Naive thymus-derived CD8-positive, alpha-beta T cell (primary cell): ENCODE data around the gene TIMM17A. TPM values are rescaled to one million over a fixed set of nuclear protein-coding genes. Genes with fewer than 3 reads are reported as not detected.
"Not testable (repeated sequence)": the region's sequence is repeated elsewhere in the genome, so short reads cannot be mapped to it uniquely, and the experiment has no call there.

ENCODE experiments used
- ATAC-seq, 2 donors: fragments of 150-1000 bp; cut with Tn5 transposase in 1 of 2; sonication (Bioruptor Pico), chemical (Tn5 transposase) in 1 of 2; 1 replicate in 1 of 2; 2 replicates in 1 of 2; pipeline ENCODE4 v1.10.0; 2021; ENCODE audit warnings: mild to moderate bottlenecking in 2 of 2, moderate library complexity in 2 of 2
- POLR2A ChIA-PET: fragments of 350-600 bp; sonication (Branson Sonifier 250); formaldehyde crosslinking; loops from one replicate; lab custom pipeline; 2021; ENCODE audit warnings: antibody characterized with exemption; lab: Charles Lee
- DNase-seq, 10 donors: peaks; one replicate each; pipeline versions ENCODE4 v3.0.0 to v3.0.0-alpha.2; 2020 to 2022
- H3K27ac Mint-ChIP-seq, 10 donors: one replicate each; pipeline ENCODE4 v1.8.0; 2020 to 2022; ENCODE audit warnings: mild to moderate bottlenecking in 10 of 10, mixed read lengths in 10 of 10, moderate library complexity in 4 of 10, inconsistent platforms in 1 of 10
- H3K27me3 Mint-ChIP-seq, 5 donors: one replicate each; pipeline ENCODE4 v1.8.0; 2021 to 2022; ENCODE audit warnings: mixed read lengths in 5 of 5
- H3K36me3 Mint-ChIP-seq, 3 donors: one replicate each; pipeline ENCODE4 v1.8.0; 2020 to 2022; ENCODE audit warnings: mixed read lengths in 3 of 3, mild to moderate bottlenecking in 2 of 3, inconsistent platforms in 1 of 3
- H3K4me1 Mint-ChIP-seq, 4 donors: one replicate each; pipeline ENCODE4 v1.8.0; 2021 to 2022; ENCODE audit warnings: mixed read lengths in 4 of 4
- H3K4me3 Mint-ChIP-seq, 10 donors: one replicate each; pipeline ENCODE4 v1.8.0; 2020 to 2022; ENCODE audit warnings: mild to moderate bottlenecking in 10 of 10, mixed read lengths in 10 of 10, moderate library complexity in 6 of 10, inconsistent platforms in 1 of 10
- H3K9me3 Mint-ChIP-seq, 9 donors: one replicate each; pipeline ENCODE4 v1.8.0; 2020 to 2022; ENCODE audit warnings: mixed read lengths in 9 of 9, mild to moderate bottlenecking in 3 of 9, inconsistent platforms in 1 of 9, moderate library complexity in 1 of 9
- polyA plus RNA-seq, 3 donors: library from polyadenylated mRNA; unstranded; fragments of 300-500 nt; fragmentation: Illumina TruSeq; gene quantifications; one replicate each; pipeline ENCODE4 v1.2.3, GENCODE V29; 2021
- total RNA-seq, 8 experiments: library from RNA in 2 of 8; stranded (reverse) in 2 of 8; gene quantifications; one replicate each; pipeline ENCODE4 v1.2.3 and lab custom pipeline; 2021 to 2026

TIMM17A gene
- total and polyA plus RNA-seq, 5 experiments from 2014 or later: 15.5 to 31.8 (median 25.3) TPM

DNA sequence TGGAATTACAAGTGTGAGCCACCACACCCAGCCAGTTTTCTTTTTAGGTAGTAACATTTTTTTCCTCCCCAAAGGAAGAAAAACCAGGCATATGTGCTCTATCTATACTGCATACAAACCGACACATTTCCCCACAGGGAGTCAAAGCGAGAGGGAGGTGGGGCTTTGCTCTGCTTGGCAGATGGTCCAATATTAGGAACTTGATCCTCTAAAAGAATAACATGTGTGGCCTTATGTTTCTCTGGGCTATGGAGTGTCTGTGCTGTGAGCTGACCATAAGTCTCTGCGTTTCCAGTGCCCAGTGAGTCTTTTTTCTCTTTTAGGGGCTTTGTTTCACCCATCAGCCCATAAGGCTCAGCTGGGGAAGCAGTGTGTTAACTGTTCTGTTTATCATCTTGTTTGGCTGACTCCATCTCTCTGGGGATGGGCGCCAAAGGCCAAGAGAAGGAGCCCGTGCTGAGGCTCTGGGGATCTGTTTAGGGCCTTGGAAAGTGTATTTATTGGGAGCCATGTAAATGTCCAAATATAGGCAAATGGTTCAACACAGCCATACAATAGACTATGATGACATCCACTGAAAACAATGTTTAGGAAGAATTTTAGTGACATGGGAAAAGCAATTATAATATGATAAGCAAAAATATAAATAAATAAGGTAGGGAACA lies 29.2 kb upstream of the TIMM17A start:
- peaks cover 6 to 18% (median 10%) of the 10 kb centered on the region in 5 donors for H3K27me3 Mint-ChIP-seq
- no peaks in the 10 kb centered on the region for H3K36me3 Mint-ChIP-seq
- peaks cover 0 to 2% (median 0%) of the 10 kb centered on the region in 4 donors for H3K4me1 Mint-ChIP-seq
- no peak overlapping the region for H3K27ac Mint-ChIP-seq
- ATAC-seq (no peak), DNase-seq (no peak)
- POLR2A ChIA-PET: interaction anchor here (0.5 kb wide), 1 partner anchor 61 kb away, joined by 4 read pairs; no protein-coding TSS in a partner anchor
- H3K4me3 Mint-ChIP-seq: no peak overlapping the region
- no peaks in the 10 kb centered on the region for H3K9me3 Mint-ChIP-seq

- POLR2A ChIA-PET: no interaction called here
- Mint-ChIP-seq H3K4me3 (no peak overlapping the region), H3K27me3 (peaks cover 3 to 15% (median 7%) of the 10 kb centered on the region in 5 donors), H3K9me3 (no peaks in the 10 kb centered on the region), H3K36me3 (no peaks in the 10 kb centered on the region), H3K27ac (no peak overlapping the region), H3K4me1 (peaks cover 0 to 2% (median 0%) of the 10 kb centered on the region in 4 donors)
- DNase-seq (no peak), ATAC-seq (no peak)
Observed at GRCh38 chr1:201928266-201928665, 27.0 kb upstream of the TIMM17A start.

DNA sequence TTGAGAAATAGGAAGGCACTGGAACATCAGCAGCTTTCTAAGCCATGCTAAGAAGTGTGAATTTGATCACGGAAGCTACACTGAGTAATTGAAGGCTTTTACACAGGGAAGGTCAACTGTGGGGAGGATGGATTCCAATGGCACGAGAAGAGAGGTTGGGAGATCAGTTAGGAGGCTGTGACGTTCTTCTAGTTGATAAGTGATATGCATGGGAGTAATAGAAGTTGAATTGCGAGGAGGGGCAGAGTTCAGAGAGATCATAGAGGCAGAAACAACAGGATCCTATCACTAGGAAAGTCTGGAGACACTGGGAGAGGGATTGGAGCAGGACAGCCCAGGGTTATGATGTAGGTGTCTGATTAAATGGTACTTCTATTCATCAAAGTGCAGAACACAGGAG lies 25.2 kb upstream of the TIMM17A start:
- no peak for ATAC-seq
- POLR2A ChIA-PET: no interaction called here
- Mint-ChIP-seq H3K9me3 (no peaks in the 10 kb centered on the region), H3K27me3 (peaks cover 0 to 15% (median 3%) of the 10 kb centered on the region in 5 donors), H3K36me3 (no peaks in the 10 kb centered on the region), H3K27ac (no peak overlapping the region), H3K4me3 (no peak overlapping the region), H3K4me1 (no peaks in the 10 kb centered on the region)
- DNase-seq: no peak

- Mint-ChIP-seq H3K9me3 (no peaks in the 10 kb centered on the region), H3K27ac (no peak overlapping the region), H3K36me3 (no peaks in the 10 kb centered on the region), H3K27me3 (peaks cover 0 to 15% (median 2%) of the 10 kb centered on the region in 5 donors), H3K4me3 (no peak overlapping the region), H3K4me1 (no peaks in the 10 kb centered on the region)
- no peak for DNase-seq
- no peak for ATAC-seq
- POLR2A ChIA-PET: no interaction called here
Observed at GRCh38 chr1:201930803-201931202, 24.5 kb upstream of the TIMM17A start.

DNA sequence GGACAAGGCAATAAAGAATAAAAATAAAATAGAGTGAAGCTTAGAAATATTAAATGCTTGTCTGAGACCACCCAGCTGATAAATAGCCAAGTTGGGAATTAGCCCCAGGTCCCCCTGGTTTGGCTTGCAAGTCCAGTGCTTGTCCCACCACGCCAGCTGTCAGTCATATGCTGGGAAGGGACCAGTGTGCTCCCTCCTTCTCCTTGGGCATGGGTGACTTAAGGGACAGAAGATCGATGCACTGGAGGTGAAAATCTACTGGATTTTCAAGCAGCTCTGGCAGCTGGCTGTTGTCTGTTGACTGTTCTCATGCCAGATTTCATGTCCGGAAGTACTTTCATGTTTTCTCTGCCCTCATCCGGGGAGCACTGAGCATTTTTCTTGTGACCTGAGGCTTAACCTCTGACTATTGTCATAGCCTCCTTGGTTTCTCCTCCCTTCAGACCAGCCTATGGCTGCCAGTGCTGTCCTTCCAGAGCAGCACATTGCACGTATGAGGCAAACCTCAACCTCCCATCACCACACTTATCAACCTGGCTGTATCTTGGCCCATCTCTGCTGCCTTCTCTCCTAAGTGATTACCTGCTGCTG lies 21.4 kb upstream of the TIMM17A start:
- no peaks in the 10 kb centered on the region for H3K4me1 Mint-ChIP-seq
- POLR2A ChIA-PET: no interaction called here
- no peak for DNase-seq
- no peak overlapping the region for H3K4me3 Mint-ChIP-seq
- no peak overlapping the region for H3K27ac Mint-ChIP-seq
- H3K36me3 Mint-ChIP-seq: no peaks in the 10 kb centered on the region
- no peaks in the 10 kb centered on the region for H3K9me3 Mint-ChIP-seq
- no peak for ATAC-seq
- H3K27me3 Mint-ChIP-seq: peaks cover 0 to 8% (median 5%) of the 10 kb centered on the region in 5 donors

DNA sequence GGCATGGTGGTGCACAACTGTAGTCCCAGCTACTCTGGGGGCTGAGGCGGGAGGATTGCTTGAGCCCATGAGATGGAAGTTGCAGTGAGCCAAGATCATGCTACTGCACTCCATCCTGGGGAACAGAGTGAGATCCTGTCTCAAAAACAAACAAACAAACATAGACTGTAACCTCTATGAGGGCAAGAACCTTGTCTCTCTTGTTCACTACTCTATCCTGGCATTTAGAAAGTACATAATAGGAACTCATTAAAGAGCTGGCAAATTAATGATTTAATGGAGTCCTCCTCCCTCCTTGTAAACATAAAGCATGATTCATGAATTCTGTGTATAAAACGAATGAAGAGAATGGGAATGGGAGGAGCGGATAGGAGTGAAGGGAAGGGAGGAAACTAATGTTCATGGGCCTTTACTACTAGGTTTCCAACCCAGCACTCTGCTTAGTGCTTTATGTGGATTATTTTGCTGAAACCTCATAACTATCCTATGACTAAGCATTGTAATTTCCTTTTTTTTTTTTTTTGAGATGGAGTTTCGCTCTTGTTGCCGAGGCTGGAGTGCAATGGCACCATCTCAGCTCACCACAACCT lies 17.6 kb upstream of the TIMM17A start:
- H3K36me3 Mint-ChIP-seq: no peaks in the 10 kb centered on the region
- no peaks in the 10 kb centered on the region for H3K4me1 Mint-ChIP-seq
- no peak overlapping the region for H3K4me3 Mint-ChIP-seq
- POLR2A ChIA-PET: no interaction called here
- no peak overlapping the region for H3K27ac Mint-ChIP-seq
- DNase-seq: no peak
- no peak for ATAC-seq
- no peaks in the 10 kb centered on the region for H3K9me3 Mint-ChIP-seq
- peaks cover 4 to 16% (median 6%) of the 10 kb centered on the region in 5 donors for H3K27me3 Mint-ChIP-seq

GRCh38 chr1:201938440-201939035 lies 16.8 kb upstream of the TIMM17A start:
- H3K36me3 Mint-ChIP-seq: no peaks in the 10 kb centered on the region
- no peaks in the 10 kb centered on the region for H3K4me1 Mint-ChIP-seq
- H3K4me3 Mint-ChIP-seq: no peak overlapping the region
- no peak overlapping the region for H3K27ac Mint-ChIP-seq
- POLR2A ChIA-PET: no interaction called here
- no peak for DNase-seq
- ATAC-seq: no peak
- no peaks in the 10 kb centered on the region for H3K9me3 Mint-ChIP-seq
- H3K27me3 Mint-ChIP-seq: peaks cover 5 to 21% (median 11%) of the 10 kb centered on the region in 5 donors

GRCh38 chr1:201939148-201939547 lies 16.2 kb upstream of the TIMM17A start:
- H3K27me3 Mint-ChIP-seq: peaks cover 8 to 27% (median 15%) of the 10 kb centered on the region in 5 donors
- no peaks in the 10 kb centered on the region for H3K4me1 Mint-ChIP-seq

GRCh38 chr1:201939574-201939973 lies 15.7 kb upstream of the TIMM17A start:
- no peak overlapping the region for H3K4me3 Mint-ChIP-seq
- H3K27me3 Mint-ChIP-seq: peaks cover 9 to 32% (median 18%) of the 10 kb centered on the region in 5 donors
- no peaks in the 10 kb centered on the region for H3K9me3 Mint-ChIP-seq
- no peak for DNase-seq
- ATAC-seq: no peak
- H3K4me1 Mint-ChIP-seq: no peaks in the 10 kb centered on the region
- H3K36me3 Mint-ChIP-seq: no peaks in the 10 kb centered on the region
- H3K27ac Mint-ChIP-seq: no peak overlapping the region
- POLR2A ChIA-PET: interaction anchor here (0.6 kb wide), 1 partner anchor 103 kb away, joined by 3 read pairs; no protein-coding TSS in a partner anchor

More at GRCh38 chr1:201939148-201939547, 16.2 kb upstream of the TIMM17A start:
- POLR2A ChIA-PET: no interaction called here
- Mint-ChIP-seq H3K27ac (no peak overlapping the region), H3K9me3 (no peaks in the 10 kb centered on the region), H3K36me3 (no peaks in the 10 kb centered on the region), H3K4me3 (no peak overlapping the region)
- no peak for ATAC-seq
- no peak for DNase-seq

DNA sequence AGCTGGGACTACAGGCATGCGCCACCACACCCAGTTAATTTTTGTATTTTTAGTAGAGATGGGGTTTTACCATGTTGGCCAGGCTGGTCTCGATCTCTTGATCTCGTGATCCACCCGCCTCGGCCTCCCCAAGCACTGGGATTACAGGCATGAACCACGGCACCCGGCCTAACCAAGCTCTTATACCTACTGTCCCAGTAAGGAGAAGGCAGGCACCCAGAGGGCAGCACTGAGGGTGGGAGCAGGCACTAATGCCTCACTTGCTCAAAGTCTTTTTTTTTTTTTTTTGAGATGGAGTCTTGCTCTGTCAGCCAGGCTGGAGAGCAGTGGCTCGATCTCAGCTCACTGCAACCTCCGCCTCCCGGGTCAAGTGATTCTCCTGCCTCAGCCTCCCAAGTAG lies 15.0 kb upstream of the TIMM17A start:
- POLR2A ChIA-PET, ATAC-seq, H3K27ac Mint-ChIP-seq, H3K9me3 Mint-ChIP-seq, H3K36me3 Mint-ChIP-seq, H3K4me3 Mint-ChIP-seq, DNase-seq, H3K4me1 Mint-ChIP-seq: not testable (repeated sequence)
- H3K27me3 Mint-ChIP-seq: peaks cover 15 to 39% (median 25%) of the 10 kb centered on the region in 5 donors

- H3K9me3 Mint-ChIP-seq: no peaks in the 10 kb centered on the region
- POLR2A ChIA-PET: no interaction called here
Observed at GRCh38 chr1:201941420-201942128, 13.7 kb upstream of the TIMM17A start.

DNA sequence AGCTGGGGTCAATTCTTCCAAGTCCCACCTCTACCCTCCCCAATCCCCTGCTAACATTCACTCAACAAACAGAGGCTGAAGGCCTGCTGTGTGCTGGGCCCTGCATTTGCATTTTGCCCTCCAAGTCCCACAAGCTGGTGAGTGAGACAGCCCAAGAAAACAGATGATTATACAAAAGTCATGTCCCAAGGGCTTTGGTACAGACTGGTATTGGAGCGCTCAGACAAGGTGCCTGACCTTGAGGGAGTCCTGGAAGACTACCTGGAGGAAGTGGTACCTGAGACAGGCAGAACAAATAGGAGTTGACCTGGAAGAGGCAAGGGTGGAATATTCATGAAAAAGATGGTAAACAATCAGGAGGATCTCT lies 13.2 kb upstream of the TIMM17A start:
- peaks cover 28 to 57% (median 40%) of the 10 kb centered on the region in 5 donors for H3K27me3 Mint-ChIP-seq
- no peaks in the 10 kb centered on the region for H3K9me3 Mint-ChIP-seq
- H3K4me1 Mint-ChIP-seq: peaks cover 3 to 20% (median 14%) of the 10 kb centered on the region in 4 donors
- POLR2A ChIA-PET: no interaction called here
- ATAC-seq (no peak), DNase-seq (no peak)
- no peak overlapping the region for H3K4me3 Mint-ChIP-seq
- H3K27ac Mint-ChIP-seq: no peak overlapping the region
- H3K36me3 Mint-ChIP-seq: no peaks in the 10 kb centered on the region

More at GRCh38 chr1:201941420-201942128, 13.7 kb upstream of the TIMM17A start:
- DNase-seq: no peak
- no peak for ATAC-seq
- Mint-ChIP-seq H3K36me3 (no peaks in the 10 kb centered on the region), H3K4me3 (no peak overlapping the region), H3K27me3 (peaks cover 23 to 52% (median 34%) of the 10 kb centered on the region in 5 donors), H3K4me1 (peaks cover 0 to 15% (median 10%) of the 10 kb centered on the region in 4 donors), H3K27ac (no peak overlapping the region)
